Liver (tissue), 3 donors: ENCODE results near the gene GCDH.
A peak's percentile ranks its signal among the peaks of the same experiment; 100 is the strongest.

ENCODE experiments used
- EGR1 ChIP-seq, 2 donors: IDR thresholded peaks; 2 replicates each; pipeline ENCODE4 v1.6.1; 2016 to 2018; ENCODE audit warnings: antibody characterized with exemption in 2 of 2, low read depth in 2 of 2
- FOXA1 ChIP-seq: IDR thresholded peaks from 2 replicates; pipeline ENCODE4 v1.6.1; 2016; ENCODE audit warnings: antibody characterized with exemption
- HNF4A ChIP-seq, 2 donors: conservative IDR thresholded peaks; 2 replicates each; pipeline ENCODE4 v1.6.1; 2016; ENCODE audit warnings: antibody characterized with exemption in 2 of 2, mild to moderate bottlenecking in 2 of 2
- RAD21 ChIP-seq, 2 donors: IDR thresholded peaks; 2 replicates each; pipeline ENCODE4 v1.6.1; 2016; ENCODE audit warnings: antibody characterized with exemption in 2 of 2, mild to moderate bottlenecking in 2 of 2
- RXRA ChIP-seq, 2 donors: IDR thresholded peaks; 2 replicates each; pipeline ENCODE4 v1.6.1; 2017 to 2018; ENCODE audit warnings: antibody characterized with exemption in 2 of 2, mild to moderate bottlenecking in 1 of 2
- TF ChIP-seq, protein P1 (sequence below): fragments of 150-350 bp; IDR thresholded peaks from 2 replicates; pipeline ENCODE4 v1.5.1; 2017; ENCODE audit warnings: improper control_type of control experiment, low read depth, low read length; ENCODE audit not compliant: missing input control
- TF ChIP-seq, protein P2 (sequence below): IDR thresholded peaks from 2 replicates; pipeline ENCODE4 v1.6.1; 2016; ENCODE audit warnings: antibody characterized with exemption, mild to moderate bottlenecking
- donor health status: healthy.
- donor health status: healthy.

DNA sequence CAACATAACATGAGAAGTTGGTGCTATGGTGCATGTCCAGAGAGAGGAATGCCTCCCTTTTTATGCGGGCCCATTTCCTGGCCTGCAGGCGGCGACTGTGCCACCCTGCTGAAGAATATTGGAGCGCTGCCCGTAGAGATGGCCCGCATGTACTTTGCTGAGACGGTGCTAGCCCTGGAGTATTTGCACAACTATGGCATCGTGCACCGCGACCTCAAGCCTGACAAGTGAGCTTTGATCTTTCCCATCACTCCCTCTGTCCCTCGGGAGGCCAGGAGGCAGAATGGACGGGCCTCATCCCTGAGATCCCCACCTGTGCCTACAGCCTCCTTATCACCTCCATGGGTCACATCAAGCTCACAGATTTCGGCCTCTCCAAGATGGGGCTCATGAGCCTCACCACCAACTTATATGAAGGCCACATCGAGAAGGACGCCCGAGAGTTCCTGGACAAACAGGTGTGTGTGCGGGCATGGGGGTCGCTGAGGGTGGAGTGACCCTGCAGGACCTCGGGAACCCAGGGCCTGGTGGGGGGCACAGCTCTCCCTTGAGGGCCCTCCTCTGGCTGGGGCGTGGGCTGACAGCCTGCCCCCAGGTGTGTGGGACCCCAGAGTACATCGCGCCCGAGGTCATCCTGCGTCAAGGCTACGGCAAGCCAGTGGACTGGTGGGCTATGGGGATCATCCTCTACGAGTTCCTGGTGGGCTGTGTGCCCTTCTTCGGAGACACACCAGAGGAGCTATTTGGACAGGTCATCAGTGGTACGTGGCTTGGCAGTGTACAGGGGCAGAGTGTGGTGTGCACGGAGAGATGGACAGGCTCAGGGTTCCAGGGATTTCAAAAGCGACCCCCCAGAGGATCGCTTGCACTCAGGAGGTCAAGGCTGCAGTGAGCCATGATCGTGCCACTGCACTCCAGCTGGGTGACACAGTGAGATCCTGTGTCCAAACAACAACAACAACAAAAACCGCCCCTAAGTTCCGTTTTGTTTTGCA, 25.9 kb upstream of the GCDH start:
- TF ChIP-seq, protein P1, sequence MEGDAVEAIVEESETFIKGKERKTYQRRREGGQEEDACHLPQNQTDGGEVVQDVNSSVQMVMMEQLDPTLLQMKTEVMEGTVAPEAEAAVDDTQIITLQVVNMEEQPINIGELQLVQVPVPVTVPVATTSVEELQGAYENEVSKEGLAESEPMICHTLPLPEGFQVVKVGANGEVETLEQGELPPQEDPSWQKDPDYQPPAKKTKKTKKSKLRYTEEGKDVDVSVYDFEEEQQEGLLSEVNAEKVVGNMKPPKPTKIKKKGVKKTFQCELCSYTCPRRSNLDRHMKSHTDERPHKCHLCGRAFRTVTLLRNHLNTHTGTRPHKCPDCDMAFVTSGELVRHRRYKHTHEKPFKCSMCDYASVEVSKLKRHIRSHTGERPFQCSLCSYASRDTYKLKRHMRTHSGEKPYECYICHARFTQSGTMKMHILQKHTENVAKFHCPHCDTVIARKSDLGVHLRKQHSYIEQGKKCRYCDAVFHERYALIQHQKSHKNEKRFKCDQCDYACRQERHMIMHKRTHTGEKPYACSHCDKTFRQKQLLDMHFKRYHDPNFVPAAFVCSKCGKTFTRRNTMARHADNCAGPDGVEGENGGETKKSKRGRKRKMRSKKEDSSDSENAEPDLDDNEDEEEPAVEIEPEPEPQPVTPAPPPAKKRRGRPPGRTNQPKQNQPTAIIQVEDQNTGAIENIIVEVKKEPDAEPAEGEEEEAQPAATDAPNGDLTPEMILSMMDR = peak; percentile 40
- TF ChIP-seq EGR1 (IDR thresholded peaks at IDR 0.05; ENCODE audit: low read depth in 2 of 2) = no peak
- TF ChIP-seq, protein P2, sequence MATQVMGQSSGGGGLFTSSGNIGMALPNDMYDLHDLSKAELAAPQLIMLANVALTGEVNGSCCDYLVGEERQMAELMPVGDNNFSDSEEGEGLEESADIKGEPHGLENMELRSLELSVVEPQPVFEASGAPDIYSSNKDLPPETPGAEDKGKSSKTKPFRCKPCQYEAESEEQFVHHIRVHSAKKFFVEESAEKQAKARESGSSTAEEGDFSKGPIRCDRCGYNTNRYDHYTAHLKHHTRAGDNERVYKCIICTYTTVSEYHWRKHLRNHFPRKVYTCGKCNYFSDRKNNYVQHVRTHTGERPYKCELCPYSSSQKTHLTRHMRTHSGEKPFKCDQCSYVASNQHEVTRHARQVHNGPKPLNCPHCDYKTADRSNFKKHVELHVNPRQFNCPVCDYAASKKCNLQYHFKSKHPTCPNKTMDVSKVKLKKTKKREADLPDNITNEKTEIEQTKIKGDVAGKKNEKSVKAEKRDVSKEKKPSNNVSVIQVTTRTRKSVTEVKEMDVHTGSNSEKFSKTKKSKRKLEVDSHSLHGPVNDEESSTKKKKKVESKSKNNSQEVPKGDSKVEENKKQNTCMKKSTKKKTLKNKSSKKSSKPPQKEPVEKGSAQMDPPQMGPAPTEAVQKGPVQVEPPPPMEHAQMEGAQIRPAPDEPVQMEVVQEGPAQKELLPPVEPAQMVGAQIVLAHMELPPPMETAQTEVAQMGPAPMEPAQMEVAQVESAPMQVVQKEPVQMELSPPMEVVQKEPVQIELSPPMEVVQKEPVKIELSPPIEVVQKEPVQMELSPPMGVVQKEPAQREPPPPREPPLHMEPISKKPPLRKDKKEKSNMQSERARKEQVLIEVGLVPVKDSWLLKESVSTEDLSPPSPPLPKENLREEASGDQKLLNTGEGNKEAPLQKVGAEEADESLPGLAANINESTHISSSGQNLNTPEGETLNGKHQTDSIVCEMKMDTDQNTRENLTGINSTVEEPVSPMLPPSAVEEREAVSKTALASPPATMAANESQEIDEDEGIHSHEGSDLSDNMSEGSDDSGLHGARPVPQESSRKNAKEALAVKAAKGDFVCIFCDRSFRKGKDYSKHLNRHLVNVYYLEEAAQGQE = no peak
- peak; percentile 35 to 78 for TF ChIP-seq RAD21 (IDR thresholded peaks at IDR 0.05)
- peak; percentile 19 to 69 for TF ChIP-seq HNF4A (conservative IDR thresholded peaks at IDR 0.05)
- peak in 1 of 2 donors; percentile 42 for TF ChIP-seq RXRA (IDR thresholded peaks at IDR 0.05)
- TF ChIP-seq FOXA1 = no peak
